Neural cell (in vitro differentiated cells): ENCODE results near the gene CYP20A1. TPM values are rescaled to one million over a fixed set of nuclear protein-coding genes. Genes with fewer than 3 reads are reported as not detected.
"Not testable (repeated sequence)": the region's sequence is repeated elsewhere in the genome, so short reads cannot be mapped to it uniquely, and the experiment has no call there.

ENCODE experiments used
- H2AFZ ChIP-seq: fragments of 200-600, 300-800 bp; sonication (generic), shearing (Covaris generic); 2 replicates; pipeline ENCODE4 v1.6.0; 2014; ENCODE audit warnings: low read depth, mild to moderate bottlenecking, antibody characterized with exemption, low read length, moderate library complexity
- H3F3A ChIP-seq: fragments of 200-600 bp; shearing (Covaris generic); 2 replicates; pipeline ENCODE4 v1.6.1; 2016; ENCODE audit warnings: mild to moderate bottlenecking, moderate library complexity, mixed read lengths, antibody characterized with exemption, low read length; ENCODE audit not compliant: insufficient read depth, poor library complexity, severe bottlenecking
- H3K27ac ChIP-seq: fragments of 200-600, 300-800 bp; sonication (generic), shearing (Covaris generic); 2 replicates; pipeline ENCODE4 v1.5.1; 2014; ENCODE audit warnings: mild to moderate bottlenecking, low read length, moderate library complexity
- H3K27me3 ChIP-seq: fragments of 300-800, 200-600 bp; sonication (generic), shearing (Covaris generic); 2 replicates; pipeline ENCODE4 v1.6.0; 2014; ENCODE audit warnings: mild to moderate bottlenecking, low read depth, low read length, moderate library complexity; ENCODE audit not compliant: insufficient read depth
- H3K36me3 ChIP-seq: fragments of 300-800, 200-600 bp; sonication (generic), shearing (Covaris generic); 2 replicates; pipeline ENCODE4 v1.5.1; 2014; ENCODE audit warnings: mild to moderate bottlenecking, antibody characterized with exemption, low read length, moderate library complexity; ENCODE audit not compliant: insufficient read depth
- H3K4me2 ChIP-seq: fragments of 300-800, 200-600 bp; sonication (generic), shearing (Covaris generic); 2 replicates; pipeline ENCODE4 v1.6.0; 2014; ENCODE audit warnings: mild to moderate bottlenecking, low read length
- H3K4me3 ChIP-seq: fragments of 300-800, 200-600 bp; sonication (generic), shearing (Covaris generic); 2 replicates; pipeline ENCODE4 v1.5.1; 2014; ENCODE audit warnings: mild to moderate bottlenecking, low read length, moderate library complexity
- H3K79me2 ChIP-seq: fragments of 200-600 bp; shearing (Covaris generic); replicated peaks from 2 replicates; pipeline ENCODE4 v1.6.0; 2014; ENCODE audit warnings: mild to moderate bottlenecking, low read length, moderate library complexity; ENCODE audit not compliant: insufficient read depth
- H3K9ac ChIP-seq: fragments of 300-800, 200-600 bp; sonication (generic), shearing (Covaris generic); 2 replicates; pipeline ENCODE4 v1.6.1; 2016; ENCODE audit warnings: mild to moderate bottlenecking, low read length, mixed read lengths
- H3K9me2 ChIP-seq: fragments of 200-600 bp; shearing (Covaris generic); 2 replicates; pipeline ENCODE4 v1.6.1; 2016; ENCODE audit warnings: mild to moderate bottlenecking, low read length, mixed read lengths; ENCODE audit not compliant: insufficient read depth
- H3K9me3 ChIP-seq: fragments of 200-600, 300-800 bp; sonication (generic), shearing (Covaris generic); 2 replicates; pipeline ENCODE4 v1.6.1; 2016; ENCODE audit warnings: mild to moderate bottlenecking, mixed run types, low read length, moderate library complexity, mixed read lengths
- H4K20me1 ChIP-seq: fragments of 200-600 bp; shearing (Covaris generic); 2 replicates; pipeline ENCODE4 v1.6.1; 2016; ENCODE audit warnings: mild to moderate bottlenecking, mixed run types; ENCODE audit not compliant: insufficient read depth
- EP300 ChIP-seq: fragments of 450-650 bp; conservative IDR thresholded peaks from 2 replicates; pipeline ENCODE4 v1.6.1; 2014; ENCODE audit warnings: antibody characterized with exemption, mild to moderate bottlenecking, moderate library complexity; ENCODE audit not compliant: poor library complexity, severe bottlenecking
- EZH2 ChIP-seq: fragments of 200-600, 300-800 bp; shearing (Covaris generic), sonication (generic); IDR thresholded peaks from 2 replicates; pipeline ENCODE4 v1.6.1; 2014; ENCODE audit warnings: antibody characterized with exemption, low read length, borderline replicate concordance, mild to moderate bottlenecking; ENCODE audit not compliant: insufficient read depth, poor library complexity, severe bottlenecking
- MXI1 ChIP-seq: fragments of 450-650 bp; conservative IDR thresholded peaks from 2 replicates; pipeline ENCODE4 v1.6.1; 2014; ENCODE audit warnings: antibody characterized with exemption, mild to moderate bottlenecking; ENCODE audit not compliant: poor library complexity, severe bottlenecking
- POLR2AphosphoS5 ChIP-seq: IDR thresholded peaks from 2 replicates; pipeline ENCODE4 v1.6.1; 2012
- RAD21 ChIP-seq: fragments of 450-650 bp; conservative IDR thresholded peaks from 2 replicates; pipeline ENCODE4 v1.6.1; 2014; ENCODE audit warnings: antibody characterized with exemption, mild to moderate bottlenecking, moderate library complexity
- SMC3 ChIP-seq: fragments of 450-650 bp; conservative IDR thresholded peaks from 2 replicates; pipeline ENCODE4 v1.6.1; 2014; ENCODE audit warnings: antibody characterized with exemption, mild to moderate bottlenecking, moderate library complexity; ENCODE audit not compliant: poor library complexity
- TAF1 ChIP-seq: IDR thresholded peaks from 2 replicates; pipeline ENCODE4 v1.6.1; 2012; ENCODE audit warnings: low read depth
- polyA plus RNA-seq: library from polyadenylated mRNA; depleted of rRNA; stranded (reverse); fragments of >200 nt; gene quantifications from 2 replicates; pipeline ENCODE4 v1.2.3, GENCODE V29; 2014
- TF ChIP-seq, protein P1 (sequence below): fragments of 450-650 bp; IDR thresholded peaks from 2 replicates; pipeline ENCODE4 v1.5.1; 2014; ENCODE audit warnings: antibody characterized with exemption, mild to moderate bottlenecking, moderate library complexity; ENCODE audit not compliant: poor library complexity, severe bottlenecking
- TF ChIP-seq, protein P2 (sequence below): IDR thresholded peaks from 2 replicates; pipeline ENCODE4 v1.6.1; 2012; ENCODE audit warnings: borderline replicate concordance

CYP20A1 gene
- polyA plus RNA-seq, 1 donor from 2014 or later = 12.9 TPM

DNA sequence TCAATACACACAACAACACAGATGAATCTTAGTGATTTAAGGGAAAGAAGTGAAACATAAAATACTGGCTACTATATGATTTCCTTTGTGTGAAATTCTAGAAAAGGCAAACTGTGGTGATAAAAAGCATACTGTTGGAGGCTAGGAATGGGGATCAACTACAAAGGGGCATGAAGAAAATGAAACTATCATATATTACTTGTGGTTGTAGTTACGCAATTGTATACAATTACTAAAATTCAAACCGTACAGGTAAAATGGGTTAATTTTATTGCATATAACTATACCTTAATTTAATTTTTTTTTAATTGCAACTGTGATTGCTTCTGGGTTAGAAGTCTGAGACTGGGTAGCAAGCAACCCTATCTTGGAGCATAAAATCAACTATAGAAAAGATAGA, 47.7 kb downstream of the CYP20A1 start:
- Histone ChIP-seq H4K20me1 (no peaks in the 10 kb centered on the region), H3K27ac (no peak overlapping the region), H3K79me2 (no peaks in the 10 kb centered on the region), H3K4me3 (no peak overlapping the region), H3F3A (no peaks in the 10 kb centered on the region), H3K27me3 (no peaks in the 10 kb centered on the region), H3K36me3 (no peaks in the 10 kb centered on the region), H3K9me2 (no peaks in the 10 kb centered on the region), H2AFZ (no peak overlapping the region), H3K9ac (no peak overlapping the region), H3K9me3 (no peaks in the 10 kb centered on the region), H3K4me2 (no peak overlapping the region)
- TF ChIP-seq RAD21 (no peak), EP300 (no peak), TAF1 (no peak), SMC3 (no peak), MXI1 (no peak), EZH2 (no peak), POLR2AphosphoS5 (no peak)
- TF ChIP-seq, protein P1, sequence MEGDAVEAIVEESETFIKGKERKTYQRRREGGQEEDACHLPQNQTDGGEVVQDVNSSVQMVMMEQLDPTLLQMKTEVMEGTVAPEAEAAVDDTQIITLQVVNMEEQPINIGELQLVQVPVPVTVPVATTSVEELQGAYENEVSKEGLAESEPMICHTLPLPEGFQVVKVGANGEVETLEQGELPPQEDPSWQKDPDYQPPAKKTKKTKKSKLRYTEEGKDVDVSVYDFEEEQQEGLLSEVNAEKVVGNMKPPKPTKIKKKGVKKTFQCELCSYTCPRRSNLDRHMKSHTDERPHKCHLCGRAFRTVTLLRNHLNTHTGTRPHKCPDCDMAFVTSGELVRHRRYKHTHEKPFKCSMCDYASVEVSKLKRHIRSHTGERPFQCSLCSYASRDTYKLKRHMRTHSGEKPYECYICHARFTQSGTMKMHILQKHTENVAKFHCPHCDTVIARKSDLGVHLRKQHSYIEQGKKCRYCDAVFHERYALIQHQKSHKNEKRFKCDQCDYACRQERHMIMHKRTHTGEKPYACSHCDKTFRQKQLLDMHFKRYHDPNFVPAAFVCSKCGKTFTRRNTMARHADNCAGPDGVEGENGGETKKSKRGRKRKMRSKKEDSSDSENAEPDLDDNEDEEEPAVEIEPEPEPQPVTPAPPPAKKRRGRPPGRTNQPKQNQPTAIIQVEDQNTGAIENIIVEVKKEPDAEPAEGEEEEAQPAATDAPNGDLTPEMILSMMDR = no peak
- TF ChIP-seq, protein P2, sequence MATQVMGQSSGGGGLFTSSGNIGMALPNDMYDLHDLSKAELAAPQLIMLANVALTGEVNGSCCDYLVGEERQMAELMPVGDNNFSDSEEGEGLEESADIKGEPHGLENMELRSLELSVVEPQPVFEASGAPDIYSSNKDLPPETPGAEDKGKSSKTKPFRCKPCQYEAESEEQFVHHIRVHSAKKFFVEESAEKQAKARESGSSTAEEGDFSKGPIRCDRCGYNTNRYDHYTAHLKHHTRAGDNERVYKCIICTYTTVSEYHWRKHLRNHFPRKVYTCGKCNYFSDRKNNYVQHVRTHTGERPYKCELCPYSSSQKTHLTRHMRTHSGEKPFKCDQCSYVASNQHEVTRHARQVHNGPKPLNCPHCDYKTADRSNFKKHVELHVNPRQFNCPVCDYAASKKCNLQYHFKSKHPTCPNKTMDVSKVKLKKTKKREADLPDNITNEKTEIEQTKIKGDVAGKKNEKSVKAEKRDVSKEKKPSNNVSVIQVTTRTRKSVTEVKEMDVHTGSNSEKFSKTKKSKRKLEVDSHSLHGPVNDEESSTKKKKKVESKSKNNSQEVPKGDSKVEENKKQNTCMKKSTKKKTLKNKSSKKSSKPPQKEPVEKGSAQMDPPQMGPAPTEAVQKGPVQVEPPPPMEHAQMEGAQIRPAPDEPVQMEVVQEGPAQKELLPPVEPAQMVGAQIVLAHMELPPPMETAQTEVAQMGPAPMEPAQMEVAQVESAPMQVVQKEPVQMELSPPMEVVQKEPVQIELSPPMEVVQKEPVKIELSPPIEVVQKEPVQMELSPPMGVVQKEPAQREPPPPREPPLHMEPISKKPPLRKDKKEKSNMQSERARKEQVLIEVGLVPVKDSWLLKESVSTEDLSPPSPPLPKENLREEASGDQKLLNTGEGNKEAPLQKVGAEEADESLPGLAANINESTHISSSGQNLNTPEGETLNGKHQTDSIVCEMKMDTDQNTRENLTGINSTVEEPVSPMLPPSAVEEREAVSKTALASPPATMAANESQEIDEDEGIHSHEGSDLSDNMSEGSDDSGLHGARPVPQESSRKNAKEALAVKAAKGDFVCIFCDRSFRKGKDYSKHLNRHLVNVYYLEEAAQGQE = no peak

DNA sequence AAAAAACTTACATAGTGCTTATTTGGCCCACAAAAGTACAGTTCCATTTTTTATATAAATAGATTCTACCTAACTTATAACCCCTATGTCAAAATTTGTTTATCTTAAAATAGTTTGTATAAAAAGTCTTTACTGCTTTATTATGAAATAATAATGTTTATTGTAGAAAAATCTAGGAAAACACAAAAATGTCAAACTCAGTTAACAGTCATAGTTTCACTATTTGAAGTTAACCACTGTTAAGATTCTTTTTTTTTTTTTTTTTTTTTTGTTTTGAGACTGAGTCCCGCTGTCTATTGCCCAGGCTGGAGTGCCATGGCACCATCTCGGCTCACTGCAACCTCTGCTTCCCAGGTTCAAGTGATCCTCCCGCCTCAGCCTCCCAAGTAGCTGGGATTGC, 62.8 kb downstream of the CYP20A1 start:
- Histone ChIP-seq H3K36me3 (no peaks in the 10 kb centered on the region), H4K20me1 (no peaks in the 10 kb centered on the region), H3F3A (no peaks in the 10 kb centered on the region), H3K4me3 (no peak overlapping the region), H3K27me3 (no peaks in the 10 kb centered on the region), H3K79me2 (no peaks in the 10 kb centered on the region), H3K27ac (no peak overlapping the region), H3K4me2 (no peak overlapping the region), H2AFZ (no peak overlapping the region), H3K9me2 (no peaks in the 10 kb centered on the region), H3K9ac (no peak overlapping the region), H3K9me3 (no peaks in the 10 kb centered on the region)
- TF ChIP-seq EP300 (no peak), RAD21 (no peak), TAF1 (no peak), MXI1 (no peak), POLR2AphosphoS5 (no peak), EZH2 (no peak), SMC3 (no peak)
- TF ChIP-seq, protein P1 = no peak
- TF ChIP-seq, protein P2 = no peak

DNA sequence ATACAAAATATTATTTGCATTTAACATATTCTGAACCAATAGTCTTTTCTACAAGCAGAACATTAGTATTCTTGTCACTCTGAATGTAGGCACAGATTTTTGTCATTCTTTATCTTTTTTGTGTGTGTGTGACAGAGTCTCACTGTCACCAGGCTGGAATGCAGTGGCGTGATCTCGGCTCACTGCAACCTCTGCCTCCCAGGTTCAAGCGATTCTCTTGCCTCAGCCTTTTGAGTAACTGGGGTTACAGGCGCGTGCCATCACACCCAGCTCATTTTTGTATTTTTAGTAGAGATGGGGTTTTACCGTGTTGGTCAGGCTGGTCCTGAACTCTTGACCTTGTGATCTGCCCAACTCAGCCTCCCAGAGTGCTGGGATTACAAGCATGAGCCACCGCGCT, 63.8 kb downstream of the CYP20A1 start:
- H3K79me2 ChIP-seq, H3K4me2 ChIP-seq, H3K27me3 ChIP-seq, H3K9ac ChIP-seq, H3K4me3 ChIP-seq, H3K9me3 ChIP-seq, H4K20me1 ChIP-seq, H2AFZ ChIP-seq, H3K9me2 ChIP-seq, H3F3A ChIP-seq, H3K36me3 ChIP-seq, H3K27ac ChIP-seq: not testable (repeated sequence)
